HG02840 (cell line): ENCODE results near the gene UBE3B.

Experiments used
- ATAC-seq: cut with Tn5 transposase; IDR thresholded peaks from one replicate; pipeline ENCODE4 v1.9.1; 2021; ENCODE audit warnings: mild to moderate bottlenecking, moderate library complexity, moderate number of reproducible peaks; ENCODE audit not compliant: unreplicated experiment, low FRiP score

UBE3B gene

GRCh38 chr12:109449845-109450532 is 27.4 kb upstream of the UBE3B start:
- ATAC-seq, result no peak

- ATAC-seq, result no peak
Measured at GRCh38 chr12:109450980-109451379, 26.5 kb upstream of the UBE3B start.

GRCh38 chr12:109451400-109451799 is 26.0 kb upstream of the UBE3B start:
- ATAC-seq, result no peak

GRCh38 chr12:109452489-109452888 is 24.9 kb upstream of the UBE3B start:
- ATAC-seq, result no peak

- ATAC-seq, result no peak
Measured at GRCh38 chr12:109455706-109456105, 21.7 kb upstream of the UBE3B start.

GRCh38 chr12:109458086-109458485 is 19.3 kb upstream of the UBE3B start:
- ATAC-seq, result no peak

- no peak for ATAC-seq
Measured at GRCh38 chr12:109458771-109459208, 18.6 kb upstream of the UBE3B start.

- no peak for ATAC-seq
Measured at GRCh38 chr12:109459247-109459646, 18.2 kb upstream of the UBE3B start.

GRCh38 chr12:109460538-109460937 is 16.9 kb upstream of the UBE3B start:
- ATAC-seq, result no peak

- ATAC-seq, result no peak
Measured at GRCh38 chr12:109461049-109461845, 16.2 kb upstream of the UBE3B start.

- ATAC-seq, result no peak
Measured at GRCh38 chr12:109461846-109462756, 15.3 kb upstream of the UBE3B start.

GRCh38 chr12:109462868-109463692 is 14.4 kb upstream of the UBE3B start:
- ATAC-seq, result no peak

GRCh38 chr12:109463756-109464155 is 13.7 kb upstream of the UBE3B start:
- no peak for ATAC-seq

GRCh38 chr12:109464642-109465351 is 12.6 kb upstream of the UBE3B start:
- ATAC-seq, result no peak

- ATAC-seq, result no peak
Measured at GRCh38 chr12:109466305-109466704, 11.1 kb upstream of the UBE3B start.

GRCh38 chr12:109466821-109467220 is 10.6 kb upstream of the UBE3B start:
- no peak for ATAC-seq

GRCh38 chr12:109467978-109468676 is 9.3 kb upstream of the UBE3B start:
- ATAC-seq, result no peak

- no peak for ATAC-seq
Measured at GRCh38 chr12:109469517-109469916, 7.9 kb upstream of the UBE3B start.

- no peak for ATAC-seq
Measured at GRCh38 chr12:109473006-109473405, 4.4 kb upstream of the UBE3B start.
